KMS-11 (cell line): ENCODE measurements around the gene ZNF608.

Experiments used
- H2AFZ ChIP-seq: fragments of 200-600 bp; sonication (generic); 2 replicates; pipeline ENCODE4 v1.6.1; 2016; ENCODE audit warnings: antibody characterized with exemption, mixed run types, low read depth
- H3K27ac ChIP-seq: fragments of 200-600 bp; sonication (generic); 2 replicates; pipeline ENCODE4 v1.6.1; 2016; ENCODE audit warnings: mild to moderate bottlenecking, mixed run types
- H3K27me3 ChIP-seq: fragments of 200-600 bp; sonication (generic); 2 replicates; pipeline ENCODE4 v1.6.1; 2017; ENCODE audit warnings: mild to moderate bottlenecking, low read depth, mixed run types, moderate library complexity; ENCODE audit not compliant: insufficient read depth
- H3K36me3 ChIP-seq: fragments of 200-600 bp; sonication (generic); 2 replicates; pipeline ENCODE4 v1.6.1; 2017; ENCODE audit warnings: mild to moderate bottlenecking, mixed run types; ENCODE audit not compliant: insufficient read depth
- H3K4me1 ChIP-seq: fragments of 200-600 bp; sonication (generic); 2 replicates; pipeline ENCODE4 v1.6.1; 2016; ENCODE audit warnings: mild to moderate bottlenecking, low read depth, mixed run types; ENCODE audit not compliant: poor library complexity, severe bottlenecking
- H3K4me2 ChIP-seq: fragments of 200-600 bp; sonication (generic); 2 replicates; pipeline ENCODE4 v1.7.0; 2016; ENCODE audit warnings: mild to moderate bottlenecking, mixed run types
- H3K4me3 ChIP-seq: fragments of 200-600 bp; sonication (generic); IDR thresholded peaks from 2 replicates; pipeline ENCODE4 v1.6.1; 2017; ENCODE audit warnings: low read depth, low read length, mixed read lengths; ENCODE audit not compliant: insufficient read depth
- H3K79me2 ChIP-seq: fragments of 200-600 bp; sonication (generic); 2 replicates; pipeline ENCODE4 v1.6.1; 2016; ENCODE audit warnings: low read depth, mixed run types; ENCODE audit not compliant: insufficient read depth
- H3K9ac ChIP-seq: fragments of 200-600 bp; sonication (generic); 2 replicates; pipeline ENCODE4 v1.6.1; 2016; ENCODE audit warnings: mild to moderate bottlenecking, mixed run types
- H4K20me1 ChIP-seq: fragments of 200-600 bp; sonication (generic); 2 replicates; pipeline ENCODE4 v1.6.1; 2016; ENCODE audit warnings: mild to moderate bottlenecking, mixed run types; ENCODE audit not compliant: insufficient read depth
- CTCF ChIP-seq: fragments of 200-600 bp; sonication (generic); conservative IDR thresholded peaks from 2 replicates; pipeline ENCODE4 v1.6.1; 2017; ENCODE audit warnings: low read depth, mild to moderate bottlenecking, antibody characterized with exemption, low read length, moderate library complexity, mixed read lengths

ZNF608 gene, protein sequence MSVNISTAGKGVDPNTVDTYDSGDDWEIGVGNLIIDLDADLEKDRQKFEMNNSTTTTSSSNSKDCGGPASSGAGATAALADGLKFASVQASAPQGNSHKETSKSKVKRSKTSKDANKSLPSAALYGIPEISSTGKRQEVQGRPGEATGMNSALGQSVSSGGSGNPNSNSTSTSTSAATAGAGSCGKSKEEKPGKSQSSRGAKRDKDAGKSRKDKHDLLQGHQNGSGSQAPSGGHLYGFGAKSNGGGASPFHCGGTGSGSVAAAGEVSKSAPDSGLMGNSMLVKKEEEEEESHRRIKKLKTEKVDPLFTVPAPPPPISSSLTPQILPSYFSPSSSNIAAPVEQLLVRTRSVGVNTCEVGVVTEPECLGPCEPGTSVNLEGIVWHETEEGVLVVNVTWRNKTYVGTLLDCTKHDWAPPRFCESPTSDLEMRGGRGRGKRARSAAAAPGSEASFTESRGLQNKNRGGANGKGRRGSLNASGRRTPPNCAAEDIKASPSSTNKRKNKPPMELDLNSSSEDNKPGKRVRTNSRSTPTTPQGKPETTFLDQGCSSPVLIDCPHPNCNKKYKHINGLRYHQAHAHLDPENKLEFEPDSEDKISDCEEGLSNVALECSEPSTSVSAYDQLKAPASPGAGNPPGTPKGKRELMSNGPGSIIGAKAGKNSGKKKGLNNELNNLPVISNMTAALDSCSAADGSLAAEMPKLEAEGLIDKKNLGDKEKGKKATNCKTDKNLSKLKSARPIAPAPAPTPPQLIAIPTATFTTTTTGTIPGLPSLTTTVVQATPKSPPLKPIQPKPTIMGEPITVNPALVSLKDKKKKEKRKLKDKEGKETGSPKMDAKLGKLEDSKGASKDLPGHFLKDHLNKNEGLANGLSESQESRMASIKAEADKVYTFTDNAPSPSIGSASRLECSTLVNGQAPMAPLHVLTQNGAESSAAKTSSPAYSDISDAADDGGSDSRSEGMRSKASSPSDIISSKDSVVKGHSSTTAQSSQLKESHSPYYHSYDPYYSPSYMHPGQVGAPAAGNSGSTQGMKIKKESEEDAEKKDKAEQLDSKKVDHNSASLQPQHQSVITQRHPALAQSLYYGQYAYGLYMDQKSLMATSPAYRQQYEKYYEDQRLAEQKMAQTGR (N-terminal part only)

GRCh38 chr5:124745928-124746915 lies at the start of gene ZNF608:
ZNF608 (minus strand) TSS chr5:124746639; CDS start chr5:124744989, 1,650 bp downstream.
- no peaks in the 10 kb centered on the region for H4K20me1 ChIP-seq
- H2AFZ ChIP-seq: peak within 1 kb of the TSS; percentile 69
- H3K9ac ChIP-seq: peak within 1 kb of the TSS; percentile 31; the same call in 1 of the 2 replicates
- H3K4me3 ChIP-seq: no peak within 1 kb of the TSS
- no peak within 1 kb of the TSS for H3K27ac ChIP-seq
- no peak for TF ChIP-seq CTCF
- peak within 1 kb of the TSS; percentile 76 for H3K4me2 ChIP-seq
- H3K36me3 ChIP-seq: no peaks in the 10 kb centered on the region
- no peaks in the 10 kb centered on the region for H3K79me2 ChIP-seq
- H3K27me3 ChIP-seq: no peaks in the 10 kb centered on the region
- peaks cover 3% of the 10 kb centered on the region for H3K4me1 ChIP-seq

DNA sequence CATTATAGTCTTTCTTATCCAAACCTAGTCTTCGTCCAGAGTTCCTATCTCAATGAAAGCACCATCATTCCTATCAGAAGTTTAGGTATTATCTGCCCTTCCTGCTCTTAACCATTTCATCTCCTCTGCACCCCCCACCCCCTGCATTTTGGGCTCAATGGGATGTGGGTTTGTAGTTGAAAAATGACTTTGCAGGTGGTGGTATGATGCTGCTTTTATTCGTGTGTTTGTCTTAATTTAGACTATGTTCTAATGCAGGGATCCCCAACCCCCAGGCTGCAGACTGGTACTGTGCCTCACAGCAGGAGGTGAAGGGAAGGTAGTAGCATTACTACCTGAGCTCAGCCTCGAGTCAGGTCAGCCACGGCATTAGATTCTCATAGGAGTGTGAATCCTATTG lies 49.4 kb upstream of the ZNF608 start:
- no peak overlapping the region for H3K4me2 ChIP-seq
- H3K27me3 ChIP-seq: no peaks in the 10 kb centered on the region
- H3K36me3 ChIP-seq: no peaks in the 10 kb centered on the region
- H3K9ac ChIP-seq: no peak overlapping the region
- no peaks in the 10 kb centered on the region for H3K4me1 ChIP-seq
- H2AFZ ChIP-seq: no peak overlapping the region
- TF ChIP-seq CTCF: no peak
- no peak overlapping the region for H3K4me3 ChIP-seq
- H4K20me1 ChIP-seq: no peaks in the 10 kb centered on the region
- no peaks in the 10 kb centered on the region for H3K79me2 ChIP-seq
- H3K27ac ChIP-seq: no peak overlapping the region

GRCh38 chr5:124790895-124791732 lies 44.7 kb upstream of the ZNF608 start:
- no peaks in the 10 kb centered on the region for H3K36me3 ChIP-seq
- H3K4me1 ChIP-seq: no peaks in the 10 kb centered on the region
- H3K9ac ChIP-seq: no peak overlapping the region
- H3K27ac ChIP-seq: no peak overlapping the region
- H3K4me2 ChIP-seq: no peak overlapping the region
- no peaks in the 10 kb centered on the region for H3K27me3 ChIP-seq
- H4K20me1 ChIP-seq: no peaks in the 10 kb centered on the region
- TF ChIP-seq CTCF: no peak
- no peak overlapping the region for H2AFZ ChIP-seq
- no peaks in the 10 kb centered on the region for H3K79me2 ChIP-seq
- H3K4me3 ChIP-seq: no peak overlapping the region
